ENCODE measurements around the gene STX1B.

DNA sequence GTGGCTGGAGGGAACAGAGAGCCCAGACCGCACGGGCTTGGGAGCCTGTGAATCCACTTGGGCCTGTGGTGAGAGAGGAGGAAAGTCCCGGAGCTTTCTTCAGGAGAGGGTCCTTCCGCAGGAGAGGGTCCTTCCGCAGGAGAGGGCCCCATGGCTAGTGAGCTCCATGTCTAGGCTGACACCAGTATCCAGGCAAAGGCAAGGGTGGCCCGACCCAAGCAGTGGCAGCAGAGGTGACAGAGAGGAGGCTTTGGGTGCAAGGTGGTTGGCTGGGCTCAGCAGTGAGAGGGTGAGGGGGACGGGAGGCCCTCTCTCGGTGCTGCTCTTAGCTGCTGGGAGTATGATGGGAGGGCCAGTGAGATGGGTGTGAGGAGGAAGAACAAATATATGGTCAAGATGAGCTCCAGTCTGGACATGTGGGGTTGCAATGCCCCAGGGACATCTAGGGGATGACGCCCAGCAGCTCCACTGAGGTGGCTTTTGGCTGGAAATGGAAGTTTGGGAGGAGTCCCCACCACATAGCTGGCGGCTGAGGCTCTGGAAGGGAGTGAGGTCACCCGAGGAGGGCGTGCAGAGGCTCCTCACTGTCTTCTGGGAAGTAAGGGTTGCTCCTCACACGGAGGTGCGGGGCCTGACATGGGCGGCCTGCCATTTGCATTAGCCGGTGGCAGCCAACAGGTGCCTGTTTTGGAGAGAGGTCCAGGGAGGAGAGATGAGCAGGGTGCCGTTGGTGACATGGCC, 27.7 kb downstream of the STX1B start:
- TF ChIP-seq, protein P1, sequence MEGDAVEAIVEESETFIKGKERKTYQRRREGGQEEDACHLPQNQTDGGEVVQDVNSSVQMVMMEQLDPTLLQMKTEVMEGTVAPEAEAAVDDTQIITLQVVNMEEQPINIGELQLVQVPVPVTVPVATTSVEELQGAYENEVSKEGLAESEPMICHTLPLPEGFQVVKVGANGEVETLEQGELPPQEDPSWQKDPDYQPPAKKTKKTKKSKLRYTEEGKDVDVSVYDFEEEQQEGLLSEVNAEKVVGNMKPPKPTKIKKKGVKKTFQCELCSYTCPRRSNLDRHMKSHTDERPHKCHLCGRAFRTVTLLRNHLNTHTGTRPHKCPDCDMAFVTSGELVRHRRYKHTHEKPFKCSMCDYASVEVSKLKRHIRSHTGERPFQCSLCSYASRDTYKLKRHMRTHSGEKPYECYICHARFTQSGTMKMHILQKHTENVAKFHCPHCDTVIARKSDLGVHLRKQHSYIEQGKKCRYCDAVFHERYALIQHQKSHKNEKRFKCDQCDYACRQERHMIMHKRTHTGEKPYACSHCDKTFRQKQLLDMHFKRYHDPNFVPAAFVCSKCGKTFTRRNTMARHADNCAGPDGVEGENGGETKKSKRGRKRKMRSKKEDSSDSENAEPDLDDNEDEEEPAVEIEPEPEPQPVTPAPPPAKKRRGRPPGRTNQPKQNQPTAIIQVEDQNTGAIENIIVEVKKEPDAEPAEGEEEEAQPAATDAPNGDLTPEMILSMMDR (conservative IDR thresholded peaks at IDR 0.05; ENCODE audit: low read length): no peak
- TF ChIP-seq EZH2phosphoT487 (IDR thresholded peaks at IDR 0.05; ENCODE audit: borderline replicate concordance): no peak
